ENCODE data around the gene PSAT1. TPM values are rescaled to one million over a fixed set of nuclear protein-coding genes. Genes with fewer than 3 reads are reported as not detected.
"Not testable (repeated sequence)": the region's sequence is repeated elsewhere in the genome, so short reads cannot be mapped to it uniquely, and the experiment has no call there.

The PSAT1 gene
- total RNA-seq, 1 experiment from 2014 or later = 215 TPM

DNA sequence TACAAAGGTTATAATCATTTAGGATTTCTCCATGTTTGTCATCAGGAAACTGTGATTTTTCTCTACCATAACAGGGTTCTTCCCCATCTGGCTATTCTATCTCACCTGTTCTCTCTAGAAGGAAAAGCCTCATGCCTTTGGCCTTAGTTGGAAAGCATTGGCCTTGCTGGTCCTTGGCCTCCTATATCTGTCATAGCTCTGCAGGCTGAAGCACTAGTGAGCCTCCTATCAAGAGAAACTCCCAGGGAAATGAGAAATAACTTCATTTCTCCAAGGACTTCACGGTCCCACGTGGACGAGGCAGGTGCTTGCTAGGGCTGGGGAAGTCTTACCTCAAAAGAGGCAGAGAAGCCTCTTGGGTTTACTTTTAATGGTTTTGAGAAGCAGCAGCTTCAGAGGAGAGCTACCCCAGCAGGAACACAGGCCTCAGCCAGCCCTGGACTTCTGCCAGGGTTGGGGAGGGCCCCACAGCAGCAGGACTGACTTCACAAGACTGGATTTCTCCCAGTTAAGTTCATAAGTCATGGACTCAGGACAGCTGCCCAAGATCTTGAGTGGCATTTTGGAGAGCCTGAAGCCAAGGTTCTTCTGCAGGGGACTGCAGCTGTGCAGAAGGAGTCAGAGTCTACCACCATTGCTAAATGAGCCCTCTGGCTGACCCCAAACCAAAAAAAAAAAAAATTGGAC, 15.8 kb upstream of the PSAT1 start:
- no peaks in the 10 kb centered on the region for H3K79me1 ChIP-seq (ENCODE audit: insufficient read depth, low read depth, low read length, poor library complexity, severe bottlenecking)
- H3K14ac ChIP-seq (ENCODE audit: insufficient read depth, low read length) = no peak overlapping the region
- no peaks in the 10 kb centered on the region for H3K4me1 ChIP-seq (ENCODE audit: insufficient read depth, low read length)
- H3K27me3 Mint-ChIP-seq (ENCODE audit: low read depth) = no peaks in the 10 kb centered on the region; the same call in 1 of the 2 replicates
- no peak overlapping the region for H3K56ac ChIP-seq (ENCODE audit: insufficient read length, low read depth, low read length)
- H3K27ac ChIP-seq (ENCODE audit: insufficient read length, low read depth, low read length) = no peak overlapping the region
- H2BK5ac ChIP-seq (ENCODE audit: insufficient read length, low read length) = no peak overlapping the region
- H2AK5ac ChIP-seq (ENCODE audit: insufficient read length, low read length) = no peak overlapping the region
- no peak overlapping the region for H2BK120ac ChIP-seq (ENCODE audit: low read depth, low read length, poor library complexity, severe bottlenecking)
- H3T11ph ChIP-seq (ENCODE audit: low read length) = no peak overlapping the region
- H3K9ac ChIP-seq (ENCODE audit: extremely low read depth, insufficient read length, low read length) = no peak overlapping the region
- no peaks in the 10 kb centered on the region for H3K27me3 ChIP-seq (ENCODE audit: insufficient read depth, low read length)
- WGBS (ENCODE audit: extremely low coverage, insufficient read length, low lambda C conversion rate) = no CpG with 5 or more reads among the region's 3 CpGs
- TF ChIP-seq, protein P1, sequence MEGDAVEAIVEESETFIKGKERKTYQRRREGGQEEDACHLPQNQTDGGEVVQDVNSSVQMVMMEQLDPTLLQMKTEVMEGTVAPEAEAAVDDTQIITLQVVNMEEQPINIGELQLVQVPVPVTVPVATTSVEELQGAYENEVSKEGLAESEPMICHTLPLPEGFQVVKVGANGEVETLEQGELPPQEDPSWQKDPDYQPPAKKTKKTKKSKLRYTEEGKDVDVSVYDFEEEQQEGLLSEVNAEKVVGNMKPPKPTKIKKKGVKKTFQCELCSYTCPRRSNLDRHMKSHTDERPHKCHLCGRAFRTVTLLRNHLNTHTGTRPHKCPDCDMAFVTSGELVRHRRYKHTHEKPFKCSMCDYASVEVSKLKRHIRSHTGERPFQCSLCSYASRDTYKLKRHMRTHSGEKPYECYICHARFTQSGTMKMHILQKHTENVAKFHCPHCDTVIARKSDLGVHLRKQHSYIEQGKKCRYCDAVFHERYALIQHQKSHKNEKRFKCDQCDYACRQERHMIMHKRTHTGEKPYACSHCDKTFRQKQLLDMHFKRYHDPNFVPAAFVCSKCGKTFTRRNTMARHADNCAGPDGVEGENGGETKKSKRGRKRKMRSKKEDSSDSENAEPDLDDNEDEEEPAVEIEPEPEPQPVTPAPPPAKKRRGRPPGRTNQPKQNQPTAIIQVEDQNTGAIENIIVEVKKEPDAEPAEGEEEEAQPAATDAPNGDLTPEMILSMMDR (conservative IDR thresholded peaks at IDR 0.05) = no peak
- H3K23ac ChIP-seq (ENCODE audit: insufficient read length, low read depth, low read length) = no peak overlapping the region
- H2BK15ac ChIP-seq (ENCODE audit: low read depth, low read length) = no peak overlapping the region
- H3K9me3 Mint-ChIP-seq = peaks cover 3% of the 10 kb centered on the region in 2 experiments; a peak in 2 of 5 replicates
- no peak overlapping the region for H2BK12ac ChIP-seq (ENCODE audit: insufficient read length, low read depth, low read length)
- H3K36me3 Mint-ChIP-seq (ENCODE audit: insufficient read depth in 1 of 3, low read depth in 3 of 3) = peaks cover 3 to 7% (median 3%) of the 10 kb centered on the region in 3 experiments; a peak in 5 of 7 replicates
- no peak for DNase-seq
- no peaks in the 10 kb centered on the region for H3K23me2 ChIP-seq (ENCODE audit: insufficient read length, low read depth, low read length, poor library complexity, severe bottlenecking)
- no peak overlapping the region for H4K91ac ChIP-seq (ENCODE audit: insufficient read length, low read depth, low read length)
- no peaks in the 10 kb centered on the region for H3K4me1 Mint-ChIP-seq
- no peak overlapping the region for H2BK20ac ChIP-seq (ENCODE audit: low read depth, low read length, poor library complexity, severe bottlenecking)
- no peak overlapping the region for H3K4me2 ChIP-seq (ENCODE audit: insufficient read depth, insufficient read length, low read length)
- H3K9me3 ChIP-seq (ENCODE audit: control insufficient read depth, low read depth, low read length) = no peaks in the 10 kb centered on the region
- no peak overlapping the region for H3K18ac ChIP-seq (ENCODE audit: insufficient read length, low read depth, low read length)
- H2AFZ ChIP-seq (ENCODE audit: low read length) = no peak overlapping the region
- H4K8ac ChIP-seq (replicated peaks; ENCODE audit: insufficient read length, low read depth, low read length) = no peak overlapping the region
- no peak overlapping the region for H4K5ac ChIP-seq (ENCODE audit: insufficient read length, low read depth, low read length)
- H3K4me3 Mint-ChIP-seq = no peak overlapping the region
- H4K20me1 ChIP-seq (ENCODE audit: control insufficient read depth, insufficient read depth, insufficient read length) = no peaks in the 10 kb centered on the region
- no peaks in the 10 kb centered on the region for H3K79me2 ChIP-seq (ENCODE audit: insufficient read depth, low read length)
- no peak overlapping the region for H3K4ac ChIP-seq (ENCODE audit: low read depth, low read length)
- no peak overlapping the region for H3K27ac Mint-ChIP-seq

GRCh38 chr9:78284181-78284580, 12.7 kb upstream of the PSAT1 start:
- not testable (repeated sequence) for H2BK15ac ChIP-seq (ENCODE audit: low read depth, low read length); H3K36me3 Mint-ChIP-seq (ENCODE audit: insufficient read depth in 1 of 3, low read depth in 3 of 3); H3K9ac ChIP-seq (ENCODE audit: extremely low read depth, insufficient read length, low read length); H3K27me3 Mint-ChIP-seq (ENCODE audit: low read depth); H2BK120ac ChIP-seq (ENCODE audit: low read depth, low read length, poor library complexity, severe bottlenecking); H3K79me2 ChIP-seq (ENCODE audit: insufficient read depth, low read length); H2AFZ ChIP-seq (ENCODE audit: low read length); H3K4me1 ChIP-seq (ENCODE audit: insufficient read depth, low read length); H3K56ac ChIP-seq (ENCODE audit: insufficient read length, low read depth, low read length); H3K4me1 Mint-ChIP-seq; DNase-seq; H2BK20ac ChIP-seq (ENCODE audit: low read depth, low read length, poor library complexity, severe bottlenecking); H3K27me3 ChIP-seq (ENCODE audit: insufficient read depth, low read length); H3K4ac ChIP-seq (ENCODE audit: low read depth, low read length); H3K23me2 ChIP-seq (ENCODE audit: insufficient read length, low read depth, low read length, poor library complexity, severe bottlenecking); H4K5ac ChIP-seq (ENCODE audit: insufficient read length, low read depth, low read length); H3K79me1 ChIP-seq (ENCODE audit: insufficient read depth, low read depth, low read length, poor library complexity, severe bottlenecking); H4K91ac ChIP-seq (ENCODE audit: insufficient read length, low read depth, low read length); H3K9me3 ChIP-seq (ENCODE audit: control insufficient read depth, low read depth, low read length); H3K27ac ChIP-seq (ENCODE audit: insufficient read length, low read depth, low read length); H2BK5ac ChIP-seq (ENCODE audit: insufficient read length, low read length); H2AK5ac ChIP-seq (ENCODE audit: insufficient read length, low read length); H3K14ac ChIP-seq (ENCODE audit: insufficient read depth, low read length); H3K18ac ChIP-seq (ENCODE audit: insufficient read length, low read depth, low read length); H3T11ph ChIP-seq (ENCODE audit: low read length); H3K9me3 Mint-ChIP-seq; H4K8ac ChIP-seq (replicated peaks; ENCODE audit: insufficient read length, low read depth, low read length); H2BK12ac ChIP-seq (ENCODE audit: insufficient read length, low read depth, low read length); H3K27ac Mint-ChIP-seq; H3K4me2 ChIP-seq (ENCODE audit: insufficient read depth, insufficient read length, low read length); H3K4me3 Mint-ChIP-seq; H4K20me1 ChIP-seq (ENCODE audit: control insufficient read depth, insufficient read depth, insufficient read length); H3K23ac ChIP-seq (ENCODE audit: insufficient read length, low read depth, low read length)
- no CpG with 5 or more reads among the region's 4 CpGs for WGBS (ENCODE audit: extremely low coverage, insufficient read length, low lambda C conversion rate)
